HL-60 (cell line): ENCODE data around the gene LIPA.

Experiments used
- CTCF ChIP-seq: IDR thresholded peaks from one replicate; pipeline ENCODE4 v1.5.1; 2011; ENCODE audit warnings: low read length, control low read depth, inconsistent platforms; ENCODE audit not compliant: insufficient read depth
- GABPA ChIP-seq: IDR thresholded peaks from 2 replicates; pipeline ENCODE4 v1.6.1; 2012; ENCODE audit warnings: low read depth
- POLR2AphosphoS5 ChIP-seq: IDR thresholded peaks from 2 replicates; pipeline ENCODE4 v1.6.1; 2012; ENCODE audit warnings: low read depth
- SPI1 ChIP-seq: IDR thresholded peaks from 2 replicates; pipeline ENCODE4 v1.6.1; 2012; ENCODE audit warnings: low read depth, mild to moderate bottlenecking, borderline replicate concordance
- TF ChIP-seq, protein P1 (sequence below): IDR thresholded peaks from 2 replicates; pipeline ENCODE4 v1.6.1; 2012; ENCODE audit warnings: low read depth; ENCODE audit not compliant: insufficient replicate concordance

DNA sequence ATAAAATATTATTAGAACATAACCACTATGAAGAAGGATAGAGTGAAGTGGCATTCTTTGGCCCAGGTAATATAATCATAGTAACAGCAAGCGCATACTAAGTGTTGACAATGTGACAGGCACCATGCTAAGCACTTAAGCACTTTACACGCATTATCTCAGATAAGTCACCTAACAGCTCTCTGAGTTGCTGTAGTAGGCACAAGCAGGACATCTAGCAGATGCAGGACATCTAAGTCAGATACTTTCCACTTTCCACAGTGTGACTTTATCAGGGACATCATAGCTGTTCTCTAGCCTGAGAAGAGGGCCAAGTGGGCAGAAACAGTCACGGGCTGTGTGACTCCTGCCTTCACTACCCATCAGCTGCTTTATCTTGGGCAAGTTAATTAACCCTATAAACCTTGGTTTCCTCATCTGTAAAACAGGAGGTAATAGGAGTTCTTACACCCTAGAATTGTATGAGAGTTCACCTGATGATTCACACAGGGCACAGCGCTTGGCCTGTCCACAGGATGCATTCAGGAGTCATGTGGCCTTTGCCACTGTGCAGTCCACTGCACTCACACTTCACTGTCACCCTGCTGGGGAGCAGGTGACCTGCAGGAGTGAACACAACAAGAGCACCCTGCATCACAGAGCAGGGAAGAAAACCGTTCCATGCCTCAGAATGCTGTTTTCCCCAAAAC is 12.5 kb downstream of the LIPA start:
- TF ChIP-seq CTCF (no peak), GABPA (no peak), SPI1 (no peak), POLR2AphosphoS5 (no peak)
- TF ChIP-seq, protein P1, sequence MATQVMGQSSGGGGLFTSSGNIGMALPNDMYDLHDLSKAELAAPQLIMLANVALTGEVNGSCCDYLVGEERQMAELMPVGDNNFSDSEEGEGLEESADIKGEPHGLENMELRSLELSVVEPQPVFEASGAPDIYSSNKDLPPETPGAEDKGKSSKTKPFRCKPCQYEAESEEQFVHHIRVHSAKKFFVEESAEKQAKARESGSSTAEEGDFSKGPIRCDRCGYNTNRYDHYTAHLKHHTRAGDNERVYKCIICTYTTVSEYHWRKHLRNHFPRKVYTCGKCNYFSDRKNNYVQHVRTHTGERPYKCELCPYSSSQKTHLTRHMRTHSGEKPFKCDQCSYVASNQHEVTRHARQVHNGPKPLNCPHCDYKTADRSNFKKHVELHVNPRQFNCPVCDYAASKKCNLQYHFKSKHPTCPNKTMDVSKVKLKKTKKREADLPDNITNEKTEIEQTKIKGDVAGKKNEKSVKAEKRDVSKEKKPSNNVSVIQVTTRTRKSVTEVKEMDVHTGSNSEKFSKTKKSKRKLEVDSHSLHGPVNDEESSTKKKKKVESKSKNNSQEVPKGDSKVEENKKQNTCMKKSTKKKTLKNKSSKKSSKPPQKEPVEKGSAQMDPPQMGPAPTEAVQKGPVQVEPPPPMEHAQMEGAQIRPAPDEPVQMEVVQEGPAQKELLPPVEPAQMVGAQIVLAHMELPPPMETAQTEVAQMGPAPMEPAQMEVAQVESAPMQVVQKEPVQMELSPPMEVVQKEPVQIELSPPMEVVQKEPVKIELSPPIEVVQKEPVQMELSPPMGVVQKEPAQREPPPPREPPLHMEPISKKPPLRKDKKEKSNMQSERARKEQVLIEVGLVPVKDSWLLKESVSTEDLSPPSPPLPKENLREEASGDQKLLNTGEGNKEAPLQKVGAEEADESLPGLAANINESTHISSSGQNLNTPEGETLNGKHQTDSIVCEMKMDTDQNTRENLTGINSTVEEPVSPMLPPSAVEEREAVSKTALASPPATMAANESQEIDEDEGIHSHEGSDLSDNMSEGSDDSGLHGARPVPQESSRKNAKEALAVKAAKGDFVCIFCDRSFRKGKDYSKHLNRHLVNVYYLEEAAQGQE: no peak
